ENCODE results near the gene RPTOR.

Gene RPTOR

DNA sequence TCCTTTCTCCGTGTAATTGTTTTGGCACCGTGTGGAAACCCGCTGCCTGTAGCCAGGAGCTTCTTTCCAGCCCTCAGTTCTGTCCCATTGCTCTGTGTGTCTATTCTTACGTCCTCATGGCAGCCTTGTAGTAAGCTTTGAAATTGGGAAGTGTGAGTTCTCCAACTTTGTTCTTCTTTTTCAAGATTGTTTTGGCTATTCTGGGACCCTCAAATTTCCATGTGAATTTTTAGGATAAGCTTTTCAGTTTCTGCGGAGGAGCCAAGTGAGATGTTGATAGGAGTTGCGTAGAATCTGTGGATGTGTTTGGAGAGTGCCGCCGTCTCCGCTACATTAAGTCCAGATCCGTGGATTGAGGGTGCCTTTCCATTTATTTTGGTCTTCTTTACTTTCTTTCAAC, 462.3 kb downstream of the RPTOR start:
- no peak for DNase-seq (ENCODE audit: low spot score)
- TF ChIP-seq, protein P1, sequence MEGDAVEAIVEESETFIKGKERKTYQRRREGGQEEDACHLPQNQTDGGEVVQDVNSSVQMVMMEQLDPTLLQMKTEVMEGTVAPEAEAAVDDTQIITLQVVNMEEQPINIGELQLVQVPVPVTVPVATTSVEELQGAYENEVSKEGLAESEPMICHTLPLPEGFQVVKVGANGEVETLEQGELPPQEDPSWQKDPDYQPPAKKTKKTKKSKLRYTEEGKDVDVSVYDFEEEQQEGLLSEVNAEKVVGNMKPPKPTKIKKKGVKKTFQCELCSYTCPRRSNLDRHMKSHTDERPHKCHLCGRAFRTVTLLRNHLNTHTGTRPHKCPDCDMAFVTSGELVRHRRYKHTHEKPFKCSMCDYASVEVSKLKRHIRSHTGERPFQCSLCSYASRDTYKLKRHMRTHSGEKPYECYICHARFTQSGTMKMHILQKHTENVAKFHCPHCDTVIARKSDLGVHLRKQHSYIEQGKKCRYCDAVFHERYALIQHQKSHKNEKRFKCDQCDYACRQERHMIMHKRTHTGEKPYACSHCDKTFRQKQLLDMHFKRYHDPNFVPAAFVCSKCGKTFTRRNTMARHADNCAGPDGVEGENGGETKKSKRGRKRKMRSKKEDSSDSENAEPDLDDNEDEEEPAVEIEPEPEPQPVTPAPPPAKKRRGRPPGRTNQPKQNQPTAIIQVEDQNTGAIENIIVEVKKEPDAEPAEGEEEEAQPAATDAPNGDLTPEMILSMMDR (IDR thresholded peaks at IDR 0.05; ENCODE audit: extremely low read depth, missing control alignments), result no peak

DNA sequence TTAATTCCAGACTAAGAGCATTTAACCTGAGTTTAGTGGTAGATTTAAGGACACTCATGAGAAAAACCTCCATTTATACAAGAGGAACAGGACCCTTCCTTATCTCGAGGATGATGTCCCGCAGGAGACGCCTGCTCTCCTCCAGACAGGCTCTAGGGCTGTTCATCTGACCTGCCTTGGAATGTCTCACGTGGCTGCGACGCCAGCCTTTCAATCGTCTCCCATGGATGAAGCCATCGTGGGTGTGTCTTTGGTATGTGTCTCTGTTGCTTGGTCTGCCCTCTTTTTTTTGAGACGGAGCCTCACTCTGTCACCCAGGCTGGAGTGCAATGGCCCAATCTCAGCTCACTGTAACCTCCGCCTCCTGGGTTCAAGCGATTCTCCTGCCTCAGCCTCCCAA, 463.5 kb downstream of the RPTOR start:
- TF ChIP-seq, protein P1 (IDR thresholded peaks at IDR 0.05; ENCODE audit: extremely low read depth, missing control alignments), result no peak
- DNase-seq (ENCODE audit: low spot score), result no peak

DNA sequence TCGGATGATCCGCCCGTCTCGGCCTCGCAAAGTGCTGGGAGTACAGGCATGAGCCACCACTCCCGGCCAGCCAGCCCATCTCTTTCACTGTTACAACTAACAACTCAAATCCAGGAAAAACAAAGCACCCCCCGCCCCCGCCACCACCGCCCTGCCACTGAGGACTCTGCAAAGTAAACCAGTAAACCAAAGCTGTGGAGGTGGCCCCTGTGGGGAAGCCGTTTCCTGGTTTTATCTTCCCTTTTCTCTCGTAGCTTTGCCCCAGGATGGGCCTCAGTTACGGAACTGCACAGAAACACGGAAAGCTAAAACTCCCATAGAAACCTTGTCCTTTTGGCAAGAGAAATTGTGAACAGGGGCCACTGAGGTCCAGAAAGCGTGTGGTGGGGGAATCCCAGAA, 464.5 kb downstream of the RPTOR start:
- no peak for DNase-seq (ENCODE audit: low spot score)
- TF ChIP-seq, protein P1 (IDR thresholded peaks at IDR 0.05; ENCODE audit: extremely low read depth, missing control alignments), result no peak

DNA sequence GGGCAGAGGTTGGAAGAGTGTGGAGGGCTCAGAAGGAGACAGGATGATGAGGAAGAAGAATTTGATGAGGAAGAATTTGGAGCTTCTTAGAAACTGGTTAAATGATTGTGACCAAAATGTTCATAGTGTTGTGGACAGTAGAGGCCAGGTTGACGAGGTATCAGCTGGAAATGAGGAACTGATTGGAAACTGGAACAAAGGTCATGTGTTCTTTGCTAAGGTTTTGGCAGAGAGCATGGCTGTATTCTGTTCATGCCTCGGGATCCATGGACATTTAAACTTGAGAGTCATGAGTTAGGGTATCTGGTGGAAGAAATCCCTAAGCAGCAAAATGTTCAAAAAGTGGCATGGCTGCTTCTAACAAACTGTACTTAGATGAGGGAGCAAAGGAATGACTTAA, 466.3 kb downstream of the RPTOR start:
- TF ChIP-seq, protein P1 (IDR thresholded peaks at IDR 0.05; ENCODE audit: extremely low read depth, missing control alignments), result no peak
- DNase-seq (ENCODE audit: low spot score), result no peak

DNA sequence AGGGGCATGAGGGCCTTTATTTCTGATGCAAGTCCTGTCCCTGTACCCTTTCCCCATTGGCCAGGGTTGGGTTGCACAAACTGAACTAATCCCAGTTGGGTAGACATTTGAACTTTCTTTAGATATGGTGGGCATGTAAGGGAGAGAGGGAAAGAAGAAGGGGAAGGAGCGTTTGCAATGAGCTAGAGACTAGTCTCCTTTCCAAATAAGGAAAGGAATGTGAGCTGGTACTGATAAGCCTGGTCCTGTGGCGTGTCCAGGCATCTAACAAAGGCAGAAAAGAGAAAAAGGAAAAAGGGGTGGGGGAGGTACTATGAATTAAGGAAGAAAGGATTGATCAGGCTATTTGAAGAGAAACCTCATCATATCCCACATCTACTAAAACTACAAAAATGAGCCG, 467.3 kb downstream of the RPTOR start:
- DNase-seq (ENCODE audit: low spot score), result no peak
- TF ChIP-seq, protein P1 (IDR thresholded peaks at IDR 0.05; ENCODE audit: extremely low read depth, missing control alignments), result no peak

DNA sequence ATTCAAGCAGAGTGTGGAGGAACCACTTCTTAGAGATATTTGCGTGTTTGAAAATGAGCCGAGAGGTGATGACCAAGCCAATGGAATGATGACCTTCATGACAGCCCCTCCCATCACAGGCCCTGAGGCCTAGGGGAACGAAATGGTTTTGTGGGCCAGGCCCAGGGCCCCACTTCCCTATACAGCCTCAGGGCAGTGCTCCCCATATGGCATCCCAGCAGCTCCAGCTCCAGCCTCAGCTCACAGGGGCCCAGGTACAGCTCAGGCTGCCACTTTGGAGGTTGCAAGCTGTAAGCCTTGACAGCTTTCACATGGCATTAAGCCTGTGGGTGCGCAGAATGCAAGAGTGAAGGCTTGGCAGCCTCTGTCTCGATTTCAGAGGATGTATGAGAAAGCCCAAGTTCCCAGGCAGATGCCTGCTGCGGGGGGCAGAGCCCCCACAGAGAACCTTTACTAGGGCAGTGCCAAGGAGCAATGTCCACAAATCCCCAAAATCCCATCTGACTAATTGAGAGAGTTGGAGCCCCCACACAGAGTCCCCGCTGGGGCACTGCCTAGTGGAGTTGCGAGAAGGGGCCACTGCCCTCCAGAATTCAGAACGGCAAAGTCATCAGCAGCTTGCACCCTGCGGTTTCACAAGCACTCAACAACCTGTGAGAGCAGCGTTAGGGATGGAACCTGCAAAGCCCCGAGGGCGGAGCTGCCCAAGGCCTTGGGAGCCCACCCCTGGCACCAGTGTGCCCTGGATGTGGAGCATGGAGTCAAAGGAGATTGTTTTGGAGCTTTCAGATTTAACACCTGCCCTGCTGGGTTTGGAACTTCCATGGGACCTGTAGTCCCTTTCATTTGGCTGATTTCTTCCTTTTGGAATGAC, 468.2 kb downstream of the RPTOR start:
- no peak for DNase-seq (ENCODE audit: low spot score)
- TF ChIP-seq, protein P1 (IDR thresholded peaks at IDR 0.05; ENCODE audit: extremely low read depth, missing control alignments), result no peak

DNA sequence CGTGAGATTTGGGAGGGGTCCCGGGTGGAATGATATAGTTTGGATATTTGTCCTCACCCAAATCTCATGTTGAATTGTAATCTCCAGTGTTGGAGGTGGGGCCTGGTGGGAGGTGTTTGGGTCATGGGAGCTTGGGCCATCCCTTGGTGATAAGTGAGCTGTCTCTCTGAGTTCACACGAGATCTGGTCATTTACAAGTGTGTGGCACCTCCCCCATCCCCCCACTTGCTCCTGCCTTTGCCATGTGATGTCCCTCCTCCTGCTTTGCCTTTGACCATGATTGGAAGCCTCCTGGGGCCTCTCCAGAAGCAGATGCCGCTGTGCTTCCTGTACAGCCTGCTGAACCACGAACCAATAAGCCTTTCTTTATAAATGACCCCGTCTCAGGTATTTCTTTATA, 469.0 kb downstream of the RPTOR start:
- DNase-seq (ENCODE audit: low spot score), result no peak
- TF ChIP-seq, protein P1 (IDR thresholded peaks at IDR 0.05; ENCODE audit: extremely low read depth, missing control alignments), result no peak

Measured in GM20000 (cell line).